Stimulated activated CD8-positive, alpha-beta memory T cell treated with anti-CD3 and anti-CD28 coated beads, Interleukin-15, amount 100 ng/mL, for 4 hours (primary cell): ENCODE results near the gene ZNF536.

ENCODE experiments used
- DNase-seq, 2 donors: peaks; one replicate each; pipeline ENCODE4 v3.0.0-alpha.2; 2020; ENCODE audit warnings: low read depth in 2 of 2

The ZNF536 gene

DNA sequence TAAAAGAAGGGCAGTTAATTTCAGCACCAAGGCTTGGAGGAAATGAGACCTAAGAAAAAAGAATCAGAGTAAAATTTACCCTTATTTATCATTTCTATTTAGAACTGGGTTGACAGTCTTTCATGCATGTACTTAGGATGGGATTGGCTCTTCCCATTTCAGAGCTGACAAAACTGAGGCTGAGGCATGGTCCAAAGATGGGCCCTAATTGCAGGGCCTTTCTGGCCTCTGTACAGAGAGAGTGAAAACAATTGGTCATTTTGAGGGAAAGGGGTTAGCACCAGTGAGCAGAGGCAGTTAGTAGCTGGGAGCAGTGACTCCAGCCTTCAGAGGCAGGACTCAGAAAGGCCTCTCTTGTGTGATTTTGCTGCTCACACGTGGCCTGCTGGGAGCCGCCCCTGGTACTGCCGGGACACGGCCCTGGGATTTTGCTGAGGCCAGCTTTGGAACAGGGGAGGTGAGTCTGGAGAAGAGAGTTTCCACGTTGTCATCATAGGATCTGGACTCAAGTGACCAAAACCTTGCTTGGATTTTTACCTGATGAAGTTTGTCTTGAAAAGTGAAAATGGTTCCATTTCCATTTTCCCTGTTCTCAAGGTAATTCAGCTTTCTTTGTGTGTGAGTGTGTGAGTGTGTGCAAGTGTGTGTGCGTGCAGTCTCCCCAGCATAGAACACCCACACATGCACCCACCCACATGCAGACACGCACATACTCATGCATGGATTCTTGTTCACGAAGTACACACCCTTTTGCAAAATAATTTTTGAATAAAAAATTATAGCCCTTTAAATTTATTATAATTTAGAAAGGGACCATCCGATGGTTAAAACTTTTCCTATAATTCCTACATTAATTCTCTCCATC lies at the start of gene ZNF536:
Gene ZNF536, plus strand, starts transcription at position 425 of the 865 bp plus-strand sequence. CDS start 71,179 bp downstream, outside the sequence.
- DNase-seq = no peak

DNA sequence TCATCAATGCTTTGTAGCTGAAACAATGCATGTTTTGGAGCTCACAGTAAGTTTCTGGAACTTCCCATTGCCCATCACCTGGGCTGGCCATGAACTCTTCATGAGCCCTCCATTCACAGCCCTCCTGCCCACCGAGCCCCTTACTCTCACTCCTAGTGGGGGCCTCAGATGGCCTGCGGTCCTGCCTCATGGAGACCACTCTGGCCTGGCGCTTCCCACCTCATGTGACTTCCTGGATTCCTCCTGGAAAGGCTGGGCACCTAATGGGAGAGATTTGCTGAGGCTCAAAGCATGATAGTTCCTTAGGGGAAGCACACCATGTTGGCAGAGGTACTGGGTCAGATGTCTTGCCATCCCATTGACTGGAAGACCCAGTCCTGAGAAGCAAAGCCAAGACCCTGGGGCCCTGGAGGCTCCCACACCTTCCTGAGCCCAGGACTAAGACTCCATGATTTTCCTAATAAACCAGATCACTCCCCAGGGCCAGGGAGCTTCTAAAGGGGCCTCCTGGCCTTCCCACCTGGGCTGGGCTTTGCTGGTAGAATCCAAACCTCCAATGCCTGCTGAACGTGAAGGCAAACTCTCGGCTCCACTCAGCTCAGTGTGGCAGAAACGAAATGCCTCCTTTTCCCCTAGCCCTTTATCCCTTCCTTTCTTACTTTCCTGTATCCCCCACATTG lies 49.4 kb upstream of the ZNF536 start:
- no peak for DNase-seq

DNA sequence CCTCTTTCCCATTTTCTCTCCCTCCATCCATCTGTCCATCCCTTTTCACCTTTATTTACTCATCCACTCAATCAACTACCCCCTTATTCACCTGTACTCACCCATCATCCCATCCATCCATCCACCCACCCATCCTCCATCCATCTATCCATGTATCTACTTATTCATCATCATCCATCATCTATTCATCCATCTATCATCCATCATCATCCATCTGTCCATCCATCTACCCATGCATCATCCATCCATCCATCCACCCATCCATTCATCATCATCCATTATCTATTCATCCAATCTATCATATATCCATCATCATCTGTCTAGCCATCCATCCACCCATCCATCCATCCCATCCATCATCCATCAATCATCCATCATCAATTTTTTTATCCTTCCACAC lies 48.3 kb upstream of the ZNF536 start:
- DNase-seq = no peak

DNA sequence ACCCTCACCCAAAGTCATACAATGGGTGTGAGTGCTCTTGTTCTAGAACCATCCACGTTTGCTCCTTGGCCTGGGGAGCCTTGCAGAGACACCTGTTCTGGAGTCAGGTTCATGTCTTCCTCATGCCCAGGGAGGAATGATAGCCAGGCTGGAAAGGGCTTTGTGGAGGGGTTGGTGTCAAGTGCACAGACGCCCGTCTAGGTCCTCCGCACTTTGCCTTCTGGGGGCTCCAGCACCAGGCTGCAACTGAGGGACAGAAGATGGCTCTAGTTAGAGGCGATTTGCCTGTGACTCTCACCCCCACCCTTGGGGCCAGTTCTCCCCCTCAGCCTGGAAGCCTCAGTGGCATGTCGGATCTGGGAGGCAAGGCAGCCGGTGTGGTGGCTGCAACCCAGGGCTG lies 47.2 kb upstream of the ZNF536 start:
- no peak for DNase-seq

DNA sequence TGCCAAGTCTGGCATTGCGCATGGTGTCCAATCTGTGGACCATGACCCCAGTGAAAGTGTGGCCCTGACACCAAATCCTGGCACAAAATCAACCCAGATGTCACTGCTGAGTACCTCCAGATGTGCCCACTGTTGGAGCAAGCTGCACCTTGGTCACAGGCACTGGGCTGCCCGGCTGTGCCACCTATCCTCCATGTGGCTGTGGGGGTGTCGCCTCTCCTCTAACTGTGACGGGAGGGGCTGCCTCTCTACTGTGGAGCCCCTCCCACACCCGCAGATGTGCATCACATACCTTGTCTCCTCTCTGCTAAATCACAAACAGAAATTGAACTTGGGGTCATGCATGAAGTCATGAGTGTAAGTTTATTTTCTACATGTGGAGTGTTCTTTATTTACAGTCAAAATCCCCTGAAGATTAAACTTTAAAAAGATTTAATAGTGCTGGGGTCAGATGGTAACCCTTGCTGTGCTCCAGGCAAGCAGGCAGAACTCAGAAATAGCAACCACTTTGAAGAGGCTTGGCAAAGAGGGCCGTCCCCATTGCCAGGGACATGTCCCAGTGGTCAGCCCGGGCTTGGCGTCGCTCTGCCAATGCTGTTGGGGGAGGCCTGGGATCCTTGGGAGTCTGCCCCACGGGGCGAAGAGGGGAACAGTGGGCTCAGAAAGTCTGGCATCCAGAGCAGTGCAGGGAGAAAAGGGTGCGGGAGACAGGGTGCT lies 46.4 kb upstream of the ZNF536 start:
- DNase-seq = no peak

DNA sequence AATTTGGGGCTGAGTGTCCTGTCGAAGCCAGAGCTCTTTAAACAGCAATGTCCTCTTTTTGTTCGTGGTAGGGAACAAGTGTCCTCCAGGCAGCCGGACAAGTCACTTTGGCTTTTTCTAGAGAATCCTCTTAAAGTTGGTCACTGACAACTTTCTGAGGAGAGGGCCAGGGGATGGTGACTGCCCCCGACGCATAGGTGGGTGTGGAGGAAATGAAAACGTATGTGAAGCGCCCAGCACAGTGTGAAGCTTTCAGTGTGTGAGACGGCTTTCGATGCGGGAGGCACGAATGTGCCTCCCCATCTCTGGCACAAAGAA lies 45.8 kb upstream of the ZNF536 start:
- DNase-seq = no peak

DNA sequence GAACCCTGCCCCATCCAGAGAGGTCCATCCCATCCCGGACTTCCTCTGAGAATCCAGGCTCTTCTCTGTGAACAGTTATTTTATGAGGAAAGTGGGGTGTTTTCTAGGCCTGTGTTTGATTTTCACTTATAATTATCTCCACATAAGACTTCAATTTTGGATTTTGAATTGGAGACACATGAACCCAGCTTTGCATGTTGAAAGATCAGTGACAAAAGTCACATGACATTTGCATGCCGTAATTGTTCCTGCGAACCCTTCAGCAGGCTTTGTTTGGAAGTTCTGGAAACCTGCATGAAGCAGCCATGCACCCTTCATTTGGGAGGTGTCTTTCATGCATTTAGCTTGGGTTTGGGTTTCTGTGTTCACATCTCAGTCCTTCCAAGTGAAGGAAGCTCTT lies 44.9 kb upstream of the ZNF536 start:
- DNase-seq = no peak

DNA sequence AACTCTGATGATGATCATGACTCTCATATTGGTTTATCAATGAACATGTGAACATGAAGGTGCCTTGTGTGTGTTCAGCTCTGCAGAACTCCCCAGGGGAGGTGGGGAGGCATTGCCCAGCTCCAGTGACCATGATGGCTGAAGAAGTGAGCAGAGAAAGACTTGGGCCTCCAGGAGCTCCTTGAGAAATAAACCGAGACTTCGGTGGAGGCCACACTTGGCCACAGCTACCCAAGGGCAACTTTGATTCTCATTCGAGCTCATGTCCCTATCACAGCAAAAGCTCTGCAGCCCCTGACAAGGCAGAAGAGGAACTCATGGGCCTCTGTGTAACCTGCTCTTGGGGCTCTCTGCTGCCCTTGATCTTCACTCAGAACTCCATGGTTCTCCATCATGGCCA lies 44.1 kb upstream of the ZNF536 start:
- no peak for DNase-seq

DNA sequence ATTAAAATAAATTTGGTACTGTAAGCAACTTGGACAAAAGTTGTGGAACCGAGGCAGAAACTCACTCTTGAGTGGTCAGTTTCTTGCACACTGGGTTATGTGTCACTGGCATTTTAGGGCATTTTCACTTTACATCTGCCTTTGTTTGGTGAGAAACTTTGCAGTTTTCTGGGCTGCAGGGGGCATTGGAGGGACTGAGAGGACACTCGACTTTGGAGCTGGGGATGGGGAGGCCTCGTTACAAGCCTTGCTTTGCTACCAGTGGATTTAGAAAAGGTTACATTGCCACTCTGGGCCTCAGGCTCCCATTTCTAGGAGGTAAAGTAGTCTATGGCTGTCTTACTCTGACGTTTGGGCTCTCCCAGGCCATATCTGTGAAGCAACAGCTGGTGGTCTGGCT lies 41.9 kb upstream of the ZNF536 start:
- DNase-seq = no peak

DNA sequence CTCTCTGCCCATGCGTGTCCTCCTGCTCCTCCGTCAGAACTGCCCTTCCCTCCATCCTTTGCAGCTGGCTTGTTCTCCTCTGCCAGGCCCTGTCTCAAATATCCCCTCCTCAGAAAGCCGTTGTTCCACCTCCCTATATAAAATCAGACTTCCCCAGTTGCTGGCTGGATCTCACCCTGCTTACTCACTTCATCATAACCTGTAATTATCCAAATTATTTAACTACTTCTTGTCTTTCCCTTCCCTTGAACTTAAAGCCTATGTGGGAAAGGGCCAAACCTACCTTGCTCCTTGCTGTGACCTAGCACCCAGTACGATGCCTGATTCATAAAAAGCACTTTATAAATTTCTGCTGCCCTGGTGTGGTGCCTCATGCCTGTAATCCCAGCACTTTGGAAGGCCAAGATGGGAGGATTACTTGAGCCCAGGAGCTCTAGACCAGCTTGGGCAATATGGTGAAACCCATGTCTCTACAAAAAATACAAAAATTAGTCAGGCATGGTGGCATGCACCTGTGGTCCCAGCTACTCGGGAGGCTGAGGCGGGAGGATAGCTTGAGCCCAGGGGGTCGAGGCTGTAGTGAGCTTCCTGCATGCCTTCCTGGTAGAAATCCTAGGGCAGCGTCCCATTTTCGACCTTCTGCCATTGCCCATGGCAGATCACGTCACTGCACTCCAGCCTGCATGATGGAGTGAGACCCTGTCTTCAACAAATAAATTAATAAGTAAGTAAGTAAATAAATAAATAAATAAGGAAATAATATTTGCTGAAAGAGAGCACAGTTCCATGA lies 39.5 kb upstream of the ZNF536 start:
- DNase-seq = no peak

DNA sequence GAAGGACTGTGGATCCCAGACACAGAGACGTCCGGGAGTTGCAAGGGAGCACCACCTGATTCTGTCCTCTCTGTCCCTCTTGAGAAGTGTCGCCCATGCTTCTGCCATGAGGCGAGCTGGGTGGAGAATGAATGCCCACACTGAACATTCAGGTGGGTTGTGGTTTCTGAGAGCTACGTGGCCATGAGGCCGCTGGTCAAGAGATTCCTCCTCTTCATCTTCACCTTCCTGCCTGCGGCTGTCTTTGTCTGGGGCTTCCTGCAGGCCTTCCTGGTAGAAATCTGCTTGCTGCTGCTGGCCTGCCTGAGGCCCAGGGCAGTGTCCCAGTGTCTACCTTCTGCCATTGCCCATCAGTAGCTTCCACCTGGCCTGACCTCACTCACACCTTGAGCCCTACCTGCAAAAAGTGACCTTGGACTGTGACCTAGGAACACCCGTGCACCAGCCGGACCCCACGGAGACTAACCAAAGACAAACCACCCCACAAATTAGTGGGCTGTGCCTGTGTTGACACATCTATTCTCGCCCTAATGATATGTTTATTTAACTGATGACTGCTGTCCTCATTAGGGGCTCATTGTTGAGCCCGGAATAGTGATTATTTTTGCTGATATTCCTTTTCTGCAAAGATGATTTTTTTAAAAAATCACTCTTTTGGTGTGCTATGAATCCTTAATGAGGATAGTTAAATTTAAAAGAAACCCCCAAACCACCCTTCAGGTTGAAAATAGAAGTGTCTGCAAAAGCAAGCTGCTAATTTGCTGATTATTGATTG lies 38.7 kb upstream of the ZNF536 start:
- no peak for DNase-seq

DNA sequence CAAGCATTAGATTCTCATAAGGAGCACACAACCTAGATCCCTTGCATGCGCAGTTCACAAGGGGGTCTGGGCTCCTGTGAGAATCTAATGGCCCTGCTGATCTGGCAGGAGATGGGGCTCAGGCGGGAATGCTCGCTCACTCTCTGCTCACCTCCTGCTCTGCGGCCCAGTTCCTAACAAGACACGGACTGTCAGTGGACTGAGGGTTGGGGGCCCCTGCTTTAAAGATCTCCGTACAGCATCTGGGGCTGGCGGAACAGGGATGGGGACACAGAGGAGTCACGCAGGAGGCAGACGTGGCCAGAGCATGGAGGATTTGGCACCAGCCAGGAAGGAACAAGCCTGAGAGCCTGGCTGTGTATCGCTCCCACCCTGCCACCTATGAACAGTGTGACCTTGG lies 37.3 kb upstream of the ZNF536 start:
- DNase-seq = no peak

DNA sequence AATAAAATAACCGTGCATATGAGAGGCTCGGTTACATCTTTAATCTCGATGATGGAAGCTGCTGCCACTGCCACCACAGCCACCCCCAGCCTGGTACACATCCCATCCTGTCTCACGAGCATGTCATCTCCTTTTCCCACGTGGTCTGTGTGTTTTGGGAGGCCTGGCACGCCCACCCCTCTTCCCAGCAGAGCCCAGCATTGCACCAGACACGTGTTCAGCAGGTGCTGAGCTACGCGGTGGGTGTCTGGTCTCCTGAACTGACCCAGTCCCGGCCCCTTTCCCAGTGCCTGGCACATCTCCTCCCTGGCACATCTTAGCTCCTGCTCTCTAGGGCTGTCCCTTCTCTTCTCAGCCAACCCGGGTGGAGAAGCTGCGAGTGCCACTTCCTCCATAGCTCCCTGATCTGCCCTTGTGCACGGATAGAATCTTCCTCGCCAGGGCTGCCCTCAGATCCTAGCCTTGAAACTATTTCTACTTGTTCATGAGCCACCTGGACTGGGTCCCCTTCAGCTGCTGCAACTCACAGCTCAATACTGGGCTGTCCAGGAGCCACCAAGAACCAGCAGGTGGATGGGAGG lies 36.8 kb upstream of the ZNF536 start:
- no peak for DNase-seq

DNA sequence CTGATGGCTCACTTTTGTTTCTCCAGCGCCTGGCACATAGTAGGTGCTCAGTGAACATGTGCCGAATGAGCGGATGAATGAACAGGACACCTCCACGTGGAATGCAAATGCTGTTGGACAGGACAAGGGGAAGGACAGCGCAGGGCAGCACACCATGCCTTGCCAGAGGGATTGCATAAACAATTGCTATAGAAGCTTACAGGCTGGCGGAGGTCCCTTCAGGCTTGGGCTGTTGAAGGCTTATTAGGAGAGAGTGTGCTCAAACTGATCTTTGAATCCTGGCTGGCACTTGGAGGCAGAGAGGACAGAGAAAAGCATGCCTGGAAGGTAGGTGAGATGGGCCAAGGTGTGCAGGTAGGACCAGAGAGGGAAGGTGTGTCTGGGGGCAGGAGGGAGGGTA lies 35.9 kb upstream of the ZNF536 start:
- no peak for DNase-seq

DNA sequence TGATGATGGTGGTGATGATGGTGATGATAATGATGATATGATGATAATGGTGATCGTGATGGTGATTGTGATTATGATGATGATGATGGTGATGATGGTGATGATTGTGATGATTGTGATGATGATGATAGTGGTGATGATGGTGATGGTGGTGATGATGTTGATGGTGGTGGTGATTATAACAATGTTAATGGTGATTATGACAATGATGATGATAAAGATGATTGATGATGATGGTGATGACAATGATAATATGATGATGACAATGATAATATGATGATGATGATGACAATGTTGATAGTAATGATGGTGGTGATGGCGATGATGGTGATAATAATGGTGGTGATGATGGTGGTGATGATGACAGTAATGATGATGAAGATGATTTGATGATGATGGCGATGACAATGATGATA lies 34.1 kb upstream of the ZNF536 start:
- no peak for DNase-seq

DNA sequence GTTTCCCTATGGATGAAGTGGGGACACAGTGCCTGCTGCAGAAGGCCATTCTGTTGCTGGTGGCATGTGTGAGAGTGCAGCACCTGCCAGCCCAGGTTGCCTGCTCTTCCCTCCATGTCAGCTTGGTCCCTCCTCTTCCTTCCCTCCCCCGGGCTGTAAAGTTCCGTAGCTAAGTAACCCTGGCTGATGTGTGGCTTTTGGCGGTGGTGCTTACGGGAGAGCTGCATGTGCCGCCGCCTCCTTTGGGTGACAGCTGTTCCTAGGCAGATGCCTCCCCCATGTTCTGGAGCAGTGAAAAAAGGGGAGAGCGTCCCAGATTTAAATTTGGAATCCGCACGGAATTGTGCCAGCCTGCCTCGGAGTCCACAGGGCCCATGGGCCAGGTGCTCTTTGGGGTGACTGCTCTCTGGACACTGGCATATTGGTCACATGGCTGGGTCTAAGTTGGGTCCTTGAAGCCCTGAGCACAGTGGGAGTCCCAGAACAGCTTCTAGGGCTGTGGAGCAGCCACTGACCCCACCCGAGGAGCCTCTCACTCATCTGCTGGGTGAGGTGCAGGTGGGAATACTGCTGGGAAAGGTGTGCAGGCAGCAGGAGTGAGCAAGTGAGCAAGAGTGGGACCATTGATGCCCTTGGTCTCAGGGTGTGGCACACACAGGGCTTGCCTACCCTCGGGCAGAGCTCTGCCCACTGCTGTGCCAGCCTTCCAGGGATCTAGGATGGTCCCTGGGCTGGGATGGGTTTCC lies 33.1 kb upstream of the ZNF536 start:
- DNase-seq = no peak

DNA sequence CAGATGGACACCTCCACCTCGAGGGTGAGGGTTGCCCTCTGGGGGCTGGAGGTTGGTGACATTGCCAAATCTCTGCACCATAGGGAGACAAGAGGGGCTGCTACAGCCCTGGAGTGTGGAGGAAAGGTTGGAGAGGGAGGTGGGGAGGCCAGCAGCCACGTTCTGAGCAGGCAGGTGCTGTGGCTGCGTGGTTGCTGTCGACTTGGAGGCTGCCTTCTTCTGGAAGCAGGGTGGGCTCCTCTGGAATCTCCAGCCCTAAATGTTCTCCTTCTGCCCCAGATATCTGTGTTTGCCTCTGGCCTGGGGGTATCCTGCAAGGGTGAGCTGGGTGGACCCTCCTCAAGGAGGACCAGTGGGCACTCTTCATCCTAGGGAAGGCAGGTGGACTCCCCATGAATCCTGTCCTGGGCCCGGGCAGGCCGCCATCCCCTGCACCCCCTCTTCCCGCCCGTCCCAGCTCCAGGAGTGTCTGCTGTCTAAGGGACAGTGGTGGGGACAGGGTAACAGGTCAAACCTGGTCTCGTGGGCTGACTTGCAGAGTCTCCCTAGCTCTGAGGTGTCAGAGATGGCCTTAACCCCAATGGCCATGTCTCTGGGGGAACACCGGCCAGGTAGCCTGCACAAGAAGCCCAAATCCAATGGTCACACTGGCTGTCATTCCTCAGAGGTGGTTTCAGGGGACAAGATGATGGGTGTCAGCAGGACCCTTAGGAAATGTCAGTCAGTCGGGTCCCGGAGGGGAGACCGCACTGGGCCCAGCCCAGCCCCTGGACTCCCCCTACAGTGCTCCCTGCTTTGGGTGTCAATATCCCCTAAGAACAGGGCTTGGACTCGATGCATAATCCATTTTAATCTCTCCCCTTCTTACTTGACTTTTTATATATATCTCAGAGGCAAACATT lies 32.3 kb upstream of the ZNF536 start:
- DNase-seq = no peak

DNA sequence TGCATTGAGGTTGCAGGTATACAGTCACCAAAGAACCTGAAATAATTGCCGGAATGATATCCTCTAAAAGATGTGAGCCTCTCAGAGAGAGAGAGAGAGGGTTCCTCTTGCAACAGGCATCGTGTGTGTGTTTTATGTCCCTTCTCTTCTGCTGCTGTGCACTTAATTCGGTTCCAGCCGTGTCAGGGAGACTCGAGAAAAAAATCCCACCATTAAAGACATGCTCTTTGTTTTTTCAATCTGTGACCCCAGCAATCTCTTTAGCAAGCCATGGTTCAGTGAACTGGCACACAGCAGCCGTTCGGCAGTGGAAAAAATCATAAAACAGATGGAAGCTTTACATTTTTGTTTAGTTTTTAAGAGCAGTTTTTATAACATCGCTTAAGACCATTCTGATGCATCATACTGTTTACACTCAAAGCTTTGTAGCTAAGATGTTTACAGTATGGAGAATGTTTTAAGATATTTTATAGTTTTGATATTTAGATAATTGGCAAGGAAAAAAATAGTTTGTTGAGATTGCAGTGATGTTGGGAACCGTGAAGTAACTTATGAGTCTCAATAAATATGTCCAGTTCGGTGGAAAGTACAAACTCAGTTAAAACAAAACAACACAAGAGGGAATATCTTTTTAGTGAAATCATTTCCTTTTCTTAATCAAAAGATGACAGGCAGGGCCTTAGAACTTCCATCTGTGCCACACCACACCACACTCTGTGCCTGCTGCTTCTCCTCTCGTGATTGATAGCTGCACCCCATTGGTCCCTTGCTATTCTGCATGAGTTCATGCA lies 31.2 kb upstream of the ZNF536 start:
- DNase-seq = no peak
